A549 (cell line): Measurements from ENCODE around the gene BRICD5. TPM values are rescaled to one million over a fixed set of nuclear protein-coding genes. Genes with fewer than 3 reads are reported as not detected.

Source experiments
- ATAC-seq, 2 experiments: fragments of 200-7000 bp in 1 of 2; fragments of >200 bp in 1 of 2; cut with Nextera tagmentation in 1 of 2; cut with Tn5 transposase in 1 of 2; 3 replicates each; pipeline versions ENCODE4 v1.8.0 to v1.9.1; 2018 to 2020; ENCODE audit warnings: mild to moderate bottlenecking in 1 of 2, moderate library complexity in 1 of 2
- CTCF ChIA-PET: fragments of 300-600 bp; sonication (Branson Sonifier 250); formaldehyde crosslinking; extraction: SDS; loops from one replicate; lab custom pipeline; 2021; ENCODE audit warnings: antibody characterized with exemption, inconsistent platforms; lab: Yijun Ruan, JAX
- POLR2A ChIA-PET: fragments of 350-600 bp; formaldehyde crosslinking; extraction: SDS; loops from one replicate; lab custom pipeline; 2021; ENCODE audit warnings: antibody characterized with exemption, inconsistent platforms; lab: Yijun Ruan, JAX
- DNase-seq, 2 experiments: peaks; one replicate each; pipeline versions ENCODE4 v3.0.0 to v3.0.0-alpha.2; 2011 to 2016; ENCODE audit warnings: low read depth in 1 of 2, low spot score in 1 of 2
- FAIRE-seq: peaks from 2 replicates; lab custom pipeline; 2011; peaks lifted over from hg19 to GRCh38; lab: Jason Lieb, UNC
- H3K27ac ChIP-seq, 2 experiments: fragments of >200 bp; sonication (Bioruptor Twin); formaldehyde crosslinking; 3 replicates each; pipeline ENCODE4 v1.5.1; 2016 to 2017
- H3K4me1 ChIP-seq: fragments of >200 bp; sonication (Bioruptor Twin); formaldehyde crosslinking; 3 replicates; pipeline ENCODE4 v1.6.1; 2016
- H3K4me2 ChIP-seq: fragments of >200 bp; sonication (Bioruptor Twin); formaldehyde crosslinking; 3 replicates; pipeline ENCODE4 v1.6.1; 2016
- H3K4me3 ChIP-seq: fragments of >200 bp; sonication (Bioruptor Twin); formaldehyde crosslinking; 3 replicates; pipeline ENCODE4 v1.5.1; 2016
- H3K9me3 ChIP-seq: fragments of >200 bp; sonication (Bioruptor Twin); formaldehyde crosslinking; 3 replicates; pipeline ENCODE4 v1.6.1; 2016
- BCL3 ChIP-seq: fragments of >200 bp; sonication (Bioruptor Twin); formaldehyde crosslinking; IDR thresholded peaks from 3 replicates; pipeline ENCODE4 v1.6.1; 2016
- BHLHE40 ChIP-seq: IDR thresholded peaks from 2 replicates; pipeline ENCODE4 v1.6.1; 2012; ENCODE audit warnings: low read depth, low read length, inconsistent platforms
- CBX8 ChIP-seq: fragments of 200-600 bp; sonication (generic); IDR thresholded peaks from 2 replicates; pipeline ENCODE4 v1.6.1; 2016
- CEBPB ChIP-seq, 2 experiments: fragments of >200 bp in 1 of 2; sonication (Bioruptor Twin) in 1 of 2; formaldehyde crosslinking in 1 of 2; IDR thresholded peaks; 2 replicates each; pipeline ENCODE4 v1.6.1; 2012 to 2016
- EHMT2 ChIP-seq: fragments of 200-600 bp; sonication (generic); IDR thresholded peaks from 2 replicates; pipeline ENCODE4 v1.6.1; 2016; ENCODE audit warnings: antibody characterized with exemption, low read depth, mild to moderate bottlenecking, moderate library complexity
- ELK1 ChIP-seq: fragments of 150-350 bp; IDR thresholded peaks from 2 replicates; pipeline ENCODE4 v1.6.1; 2014; ENCODE audit warnings: low read depth, mild to moderate bottlenecking, low read length
- FOSB ChIP-seq: fragments of 250-450 bp; sonication (Bioruptor Pico); IDR thresholded peaks from 2 replicates; pipeline ENCODE4 v1.5.0; 2020; ENCODE audit warnings: mild to moderate bottlenecking, moderate library complexity
- GATA3 ChIP-seq: IDR thresholded peaks from 2 replicates; pipeline ENCODE4 v1.6.1; 2012; ENCODE audit warnings: borderline replicate concordance
- HOXA7 ChIP-seq: fragments of 250-450 bp; sonication (Bioruptor Pico); IDR thresholded peaks from 2 replicates; pipeline ENCODE4 v1.5.0; 2020; ENCODE audit warnings: mild to moderate bottlenecking, moderate library complexity
- JUNB ChIP-seq: fragments of >200 bp; sonication (Bioruptor Twin); formaldehyde crosslinking; IDR thresholded peaks from 2 replicates; pipeline ENCODE4 v1.6.1; 2016
- NFE2L2 ChIP-seq: fragments of 150-350 bp; conservative IDR thresholded peaks from 2 replicates; pipeline ENCODE4 v1.6.1; 2014; ENCODE audit warnings: low read length
- NPAS2 ChIP-seq: fragments of 250-450 bp; sonication (Bioruptor Pico); IDR thresholded peaks from 2 replicates; pipeline ENCODE4 v1.8.0; 2022; ENCODE audit warnings: mild to moderate bottlenecking, moderate library complexity, borderline replicate concordance
- PBX3 ChIP-seq: IDR thresholded peaks from 2 replicates; pipeline ENCODE4 v1.6.1; 2012
- RAD21 ChIP-seq, 2 experiments: fragments of >200 bp in 1 of 2; sonication (Bioruptor Twin) in 1 of 2; formaldehyde crosslinking in 1 of 2; IDR thresholded peaks in 1 of 2; conservative IDR thresholded peaks in 1 of 2; 2 replicates in 1 of 2; 3 replicates in 1 of 2; pipeline ENCODE4 v1.6.1; 2012 to 2018; ENCODE audit warnings: inconsistent platforms in 1 of 2
- RARB ChIP-seq: fragments of 250-450 bp; sonication (Bioruptor Pico); IDR thresholded peaks from 2 replicates; pipeline ENCODE4 v1.8.0; 2021; ENCODE audit warnings: mild to moderate bottlenecking, moderate library complexity
- RNF2 ChIP-seq: fragments of 200-600 bp; sonication (generic); IDR thresholded peaks from 2 replicates; pipeline ENCODE4 v1.6.1; 2016; ENCODE audit warnings: low read depth, mild to moderate bottlenecking, antibody characterized with exemption, moderate library complexity, borderline replicate concordance
- SMC3 ChIP-seq: fragments of >200 bp; sonication (Bioruptor Twin); formaldehyde crosslinking; IDR thresholded peaks from 3 replicates; pipeline ENCODE4 v1.6.1; 2018; ENCODE audit warnings: inconsistent platforms
- SREBF2 ChIP-seq: fragments of 450-650 bp; IDR thresholded peaks from 2 replicates; pipeline ENCODE4 v1.6.1; 2014; ENCODE audit warnings: mild to moderate bottlenecking, moderate library complexity
- ZSCAN20 ChIP-seq: fragments of 250-450 bp; sonication (Bioruptor Pico); IDR thresholded peaks from 2 replicates; pipeline ENCODE4 v1.8.0; 2022; ENCODE audit warnings: mild to moderate bottlenecking, moderate library complexity
- WGBS: methylation state at CpG from one replicate; pipeline ENCODE4 v1.1.6; 2017; ENCODE audit errors: missing lambda C conversion rate; 5-methylcytosine and 5-hydroxymethylcytosine counted together
- polyA plus RNA-seq, 4 experiments: library from polyadenylated mRNA; depleted of rRNA in 3 of 4; stranded (reverse); fragments of >200 nt; fragmentation: RNase III in 1 of 4; extraction: RNeasy Plus Mini Kit Qiagen cat#74134 plus additional on column Dnase treatment in 1 of 4; gene quantifications; 2 replicates in 3 of 4; 3 replicates in 1 of 4; pipeline ENCODE4 v1.2.3, GENCODE V29; 2011 to 2017

Gene BRICD5
- polyA plus RNA-seq, 2 of the 4 experiments (the other 2 are of a cell fraction), result 2.0 to 9.1 TPM

DNA sequence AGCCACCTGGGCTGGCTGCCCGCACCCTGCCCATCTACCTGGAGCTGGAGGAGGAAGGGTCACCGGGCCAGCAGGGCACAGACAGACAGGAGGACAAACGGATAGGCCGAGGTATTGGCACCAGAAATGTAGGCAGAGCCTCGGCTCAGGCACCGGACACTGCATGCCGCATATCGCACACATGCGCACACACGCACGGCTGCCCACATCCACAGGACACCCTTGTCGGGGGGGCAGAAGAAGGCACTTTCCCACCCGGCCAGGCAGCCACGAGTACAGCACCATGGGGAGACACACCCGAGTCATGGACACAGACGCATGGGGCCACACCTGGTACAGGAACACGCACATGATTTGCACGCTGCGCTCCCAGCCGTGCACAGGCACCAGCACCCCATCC is 28.7 kb downstream of the BRICD5 start:
- POLR2A ChIA-PET, result interaction anchor here (1.9 kb wide), 1 partner anchor 27 kb away, joined by 7 read pairs; the partner anchor contains the start of gene TRAF7
- ATAC-seq, result no peak
- WGBS, result 94% methylated on average over 19 of the region's 20 CpGs
- FAIRE-seq, result no peak
- TF ChIP-seq CEBPB (IDR thresholded peaks at IDR 0.05) (no peak), RNF2 (no peak), SMC3 (no peak), BHLHE40 (no peak), BCL3 (no peak), GATA3 (no peak), ELK1 (no peak), JUNB (no peak), SREBF2 (no peak), EHMT2 (no peak), HOXA7 (no peak), NPAS2 (CRISPR knock-in tag) (no peak)
- CTCF ChIA-PET, result interaction anchor here (0.6 to 2.9 kb wide), 3 partner anchors 13 to 61 kb away, joined by 3 to 13 read pairs (median 3); no protein-coding TSS in a partner anchor
- Histone ChIP-seq H3K27ac (no peak overlapping the region), H3K4me1 (no peaks in the 10 kb centered on the region), H3K4me3 (no peak overlapping the region), H3K4me2 (no peak overlapping the region), H3K9me3 (no peaks in the 10 kb centered on the region)
- DNase-seq, result no peak

DNA sequence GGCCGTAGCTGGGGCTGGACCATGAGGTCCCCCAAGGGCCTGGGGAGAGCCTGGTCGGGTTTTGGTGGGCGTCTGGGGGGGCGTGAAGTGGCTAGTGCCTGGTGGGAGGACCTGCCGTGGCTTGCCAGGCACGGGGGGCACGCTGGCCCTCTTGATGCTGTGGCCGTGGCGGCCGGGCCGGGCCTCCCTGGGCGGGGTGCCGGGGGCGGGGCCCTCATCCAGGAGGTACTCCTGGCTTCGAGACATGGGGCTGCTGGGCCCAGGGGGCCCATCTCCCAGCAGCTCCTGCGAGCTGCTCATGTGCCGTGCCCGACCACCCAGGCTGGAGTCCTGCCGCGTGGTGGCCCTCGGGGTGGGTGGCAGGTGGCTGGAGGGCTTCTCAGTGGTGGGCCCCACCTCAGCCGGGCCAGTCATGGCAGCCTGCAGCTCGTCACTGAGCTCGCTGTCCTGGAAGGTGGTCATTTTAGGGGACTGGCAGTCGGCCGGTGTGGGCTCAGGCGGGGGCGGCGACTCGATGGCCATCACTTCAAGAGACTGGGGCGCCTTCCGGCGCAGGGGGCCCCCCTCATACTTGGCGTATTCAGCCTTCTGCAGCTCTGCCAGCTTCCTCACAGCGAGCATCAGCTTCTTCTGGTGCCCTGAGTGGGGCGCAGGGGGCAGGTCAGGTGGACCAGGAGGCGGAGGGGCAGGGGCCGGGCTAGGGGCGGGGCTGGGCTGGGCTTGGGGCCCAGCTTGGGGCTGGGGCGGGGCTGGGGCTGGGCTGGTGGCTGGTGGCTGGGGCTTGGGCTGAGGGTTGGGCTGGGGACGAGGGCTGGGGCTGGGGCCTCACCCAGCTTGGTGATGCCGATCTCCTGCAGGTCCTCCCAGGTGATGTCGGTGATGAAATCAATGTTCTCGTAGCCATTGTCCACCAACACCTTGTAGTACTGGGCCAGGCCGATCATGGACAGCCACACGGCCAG is 29.4 kb downstream of the BRICD5 start:
- TF ChIP-seq GATA3 (no peak), NFE2L2 (no peak), RAD21 (conservative IDR thresholded peaks at IDR 0.05 in 1 of 2, IDR thresholded peaks at IDR 0.05 in 1 of 2) (no peak), RARB (CRISPR knock-in tag) (no peak), ZSCAN20 (CRISPR knock-in tag) (no peak), CBX8 (no peak), FOSB (CRISPR knock-in tag) (no peak), PBX3 (no peak)
- no peak overlapping the region for H3K4me3 ChIP-seq
- no peak overlapping the region for H3K4me2 ChIP-seq
- no peaks in the 10 kb centered on the region for H3K4me1 ChIP-seq
- 92% methylated on average over 23 of the region's 46 CpGs for WGBS
- no peaks in the 10 kb centered on the region for H3K9me3 ChIP-seq
- H3K27ac ChIP-seq, result no peak overlapping the region
- DNase-seq (no peak), FAIRE-seq (no peak), ATAC-seq (no peak)
- ChIA-PET CTCF (interaction anchor here (0.9 to 2.9 kb wide), 2 partner anchors 13 to 14 kb away, joined by 3 to 13 read pairs; no protein-coding TSS in a partner anchor), POLR2A (interaction anchor here (1.9 kb wide), 1 partner anchor 26 kb away, joined by 7 read pairs; the partner anchor contains the start of gene TRAF7)
